Stimulated activated naive CD8-positive, alpha-beta T cell treated with anti-CD3 and anti-CD28 coated beads, Interleukin-15, amount 100 ng/mL, for 72 hours (primary cell): ENCODE measurements around the gene HYOU1.
"Not testable (repeated sequence)": the region's sequence is repeated elsewhere in the genome, so short reads cannot be mapped to it uniquely, and the experiment has no call there.

Source experiments
- ATAC-seq: fragments of 150-1000 bp; cut with Tn5 transposase; 2 replicates; pipeline ENCODE4 v1.10.0; 2021; ENCODE audit warnings: mild to moderate bottlenecking, moderate library complexity
- DNase-seq, 2 donors: peaks; one replicate each; pipeline ENCODE4 v3.0.0; 2021 to 2022
- H3K27ac Mint-ChIP-seq, 2 donors: one replicate each; pipeline ENCODE4 v1.8.0; 2022; ENCODE audit warnings: mild to moderate bottlenecking in 2 of 2, mixed read lengths in 2 of 2, moderate library complexity in 2 of 2
- H3K27me3 Mint-ChIP-seq: one replicate; pipeline ENCODE4 v1.8.0; 2022; ENCODE audit warnings: mixed read lengths
- H3K4me1 Mint-ChIP-seq: one replicate; pipeline ENCODE4 v1.8.0; 2022; ENCODE audit warnings: mild to moderate bottlenecking, mixed read lengths
- H3K4me3 Mint-ChIP-seq, 2 donors: one replicate each; pipeline ENCODE4 v1.8.0; 2022; ENCODE audit warnings: mild to moderate bottlenecking in 2 of 2, mixed read lengths in 2 of 2, moderate library complexity in 1 of 2
- H3K9me3 Mint-ChIP-seq, 2 donors: one replicate each; pipeline ENCODE4 v1.8.0; 2022; ENCODE audit warnings: mixed read lengths in 2 of 2

Gene HYOU1

DNA sequence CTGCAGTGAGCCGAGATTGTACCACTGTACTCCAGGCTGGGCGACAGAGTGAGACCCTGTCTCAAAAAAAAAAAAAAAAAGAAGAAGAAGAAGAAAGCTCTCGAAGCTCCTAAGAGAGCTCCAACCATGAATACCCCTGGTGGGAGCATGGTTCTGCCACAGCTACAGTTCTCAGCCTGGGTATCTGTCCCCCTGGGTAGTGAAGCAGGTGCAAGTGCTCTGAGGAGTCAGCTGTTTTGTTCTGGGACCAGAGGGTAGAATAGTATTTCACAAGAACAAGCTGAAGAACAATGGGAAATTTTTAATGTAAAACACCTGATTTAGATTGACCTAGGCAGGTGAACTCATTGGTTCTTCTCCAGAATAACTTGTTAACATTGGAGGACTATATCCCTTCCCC is 4.3 kb upstream of the HYOU1 start:
- Mint-ChIP-seq H3K4me3 (no peak overlapping the region), H3K27me3 (no peaks in the 10 kb centered on the region)

DNA sequence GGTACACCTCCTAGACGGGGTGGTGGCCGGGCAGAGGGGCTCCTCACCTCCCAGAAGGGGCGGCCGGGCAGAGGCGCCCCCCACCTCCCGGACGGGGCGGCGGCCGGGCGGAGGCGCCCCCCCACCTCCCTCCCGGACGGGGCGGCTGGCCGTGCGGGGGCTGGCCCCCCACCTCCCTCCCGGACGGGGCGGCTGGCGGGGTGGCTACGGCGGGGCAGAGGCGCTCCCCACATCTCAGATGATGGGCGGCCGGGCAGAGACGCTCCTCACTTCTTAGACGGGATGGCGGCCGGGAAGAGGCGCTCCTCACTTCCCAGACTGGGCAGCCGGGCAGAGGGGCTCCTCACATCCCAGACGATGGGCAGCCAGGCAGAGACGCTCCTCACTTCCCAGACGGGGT is 2.1 kb upstream of the HYOU1 start:
- not testable (repeated sequence) for ATAC-seq, H3K4me3 Mint-ChIP-seq, H3K27ac Mint-ChIP-seq, H3K27me3 Mint-ChIP-seq, H3K9me3 Mint-ChIP-seq, DNase-seq
- peaks cover 36% of the 10 kb centered on the region for H3K4me1 Mint-ChIP-seq

More for the DNA sequence above, 4.3 kb upstream of the HYOU1 start:
- no peaks in the 10 kb centered on the region for H3K9me3 Mint-ChIP-seq
- ATAC-seq (no peak), DNase-seq (no peak)
- H3K27ac Mint-ChIP-seq, result no peak overlapping the region
- H3K4me1 Mint-ChIP-seq, result peaks cover 30% of the 10 kb centered on the region

GRCh38 chr11:119056421-119056999 is 495 bp downstream of the HYOU1 start:
- ATAC-seq, result peak; percentile 27
- Mint-ChIP-seq H3K9me3 (no peaks in the 10 kb centered on the region), H3K27me3 (no peaks in the 10 kb centered on the region), H3K4me3 (peak overlapping the region; percentile 91 to 96), H3K4me1 (peaks cover 61% of the 10 kb centered on the region), H3K27ac (peak overlapping the region; percentile 99)
- DNase-seq, result peak; percentile 41 to 58

GRCh38 chr11:119055901-119056300 is 1.1 kb downstream of the HYOU1 start:
- ATAC-seq (no peak), DNase-seq (peak; percentile 18 to 33)
- Mint-ChIP-seq H3K4me3 (peak overlapping the region; percentile 91 to 96), H3K9me3 (no peaks in the 10 kb centered on the region), H3K27me3 (no peaks in the 10 kb centered on the region), H3K27ac (peak overlapping the region; percentile 94 to 99), H3K4me1 (peaks cover 65% of the 10 kb centered on the region)

- ATAC-seq, result no peak
- Mint-ChIP-seq H3K9me3 (no peaks in the 10 kb centered on the region), H3K4me3 (peak overlapping the region in 1 of 2 donors; percentile 14), H3K27me3 (no peaks in the 10 kb centered on the region), H3K4me1 (peaks cover 65% of the 10 kb centered on the region), H3K27ac (no peak overlapping the region)
- DNase-seq, result no peak
Measured at GRCh38 chr11:119054418-119054817, 2.6 kb downstream of the HYOU1 start.

GRCh38 chr11:119052163-119052814 is 4.7 kb downstream of the HYOU1 start:
- ATAC-seq (no peak), DNase-seq (no peak)
- H3K4me3 Mint-ChIP-seq, result no peak overlapping the region
- no peaks in the 10 kb centered on the region for H3K9me3 Mint-ChIP-seq
- peaks cover 52% of the 10 kb centered on the region for H3K4me1 Mint-ChIP-seq
- H3K27me3 Mint-ChIP-seq, result no peaks in the 10 kb centered on the region
- H3K27ac Mint-ChIP-seq, result peak overlapping the region; percentile 54 to 57

DNA sequence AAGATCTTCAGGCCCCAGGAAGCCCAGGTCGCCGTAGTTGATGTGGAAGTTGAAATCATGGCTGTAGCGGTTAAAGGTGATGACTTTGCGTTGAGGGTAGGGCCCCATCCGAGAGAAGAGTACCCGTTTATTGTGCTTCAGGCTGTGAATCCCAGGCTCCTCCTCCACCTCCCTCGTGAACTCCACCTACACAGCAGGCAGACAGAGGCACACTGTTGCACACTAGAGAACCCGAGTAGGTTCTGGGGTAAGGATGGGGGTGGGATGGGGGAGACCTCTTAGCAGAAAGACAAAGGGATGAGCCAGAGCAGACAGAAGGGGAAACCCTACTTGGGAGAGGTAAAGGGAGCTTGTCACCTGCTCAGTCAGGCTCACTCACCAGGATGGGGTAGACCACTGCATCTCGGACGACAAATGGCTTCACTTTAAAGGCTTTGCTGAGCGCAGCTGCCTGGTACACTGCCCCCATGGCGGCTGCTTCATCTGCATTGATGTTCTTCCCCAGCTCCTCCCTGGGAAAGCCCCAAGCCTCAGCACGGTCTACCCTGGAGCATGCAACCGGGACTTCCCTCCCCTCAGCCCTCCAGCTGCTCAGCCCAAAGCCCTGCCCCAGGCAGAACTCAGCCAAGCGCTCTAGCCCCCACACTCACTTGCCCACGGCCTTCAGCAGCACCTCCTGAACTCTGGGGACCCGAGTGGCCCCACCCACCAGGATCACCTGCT is 5.4 kb downstream of the HYOU1 start:
- Mint-ChIP-seq H3K27me3 (no peaks in the 10 kb centered on the region), H3K4me1 (peaks cover 52% of the 10 kb centered on the region), H3K4me3 (peak overlapping the region in 1 of 2 donors; percentile 3), H3K27ac (peak overlapping the region; percentile 54 to 57), H3K9me3 (no peaks in the 10 kb centered on the region)
- DNase-seq (no peak), ATAC-seq (peak; percentile 44)

DNA sequence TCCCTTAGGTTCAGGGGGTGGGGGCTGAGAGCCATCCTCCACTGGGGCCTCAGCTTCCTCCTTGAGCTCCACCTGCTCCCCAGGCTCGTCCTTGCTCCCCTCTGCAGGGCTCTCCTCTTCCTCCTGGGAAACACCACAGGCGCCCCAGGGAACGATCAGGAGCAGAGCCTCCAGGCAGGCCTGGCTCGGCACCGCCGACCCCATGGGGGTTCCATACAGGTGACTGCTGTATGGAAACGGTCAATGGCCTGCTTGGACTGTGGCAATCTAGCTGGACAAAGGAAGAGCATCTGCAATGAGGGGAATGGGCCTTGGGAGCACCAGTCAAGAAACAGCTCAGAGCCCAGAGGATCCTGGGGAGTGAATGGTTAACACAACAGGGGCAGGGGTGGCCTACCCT is 7.9 kb downstream of the HYOU1 start:
- Mint-ChIP-seq H3K27me3 (no peaks in the 10 kb centered on the region), H3K27ac (peak overlapping the region; percentile 6 to 12), H3K4me1 (peaks cover 29% of the 10 kb centered on the region), H3K4me3 (no peak overlapping the region), H3K9me3 (no peaks in the 10 kb centered on the region)
- DNase-seq, result no peak
- no peak for ATAC-seq

DNA sequence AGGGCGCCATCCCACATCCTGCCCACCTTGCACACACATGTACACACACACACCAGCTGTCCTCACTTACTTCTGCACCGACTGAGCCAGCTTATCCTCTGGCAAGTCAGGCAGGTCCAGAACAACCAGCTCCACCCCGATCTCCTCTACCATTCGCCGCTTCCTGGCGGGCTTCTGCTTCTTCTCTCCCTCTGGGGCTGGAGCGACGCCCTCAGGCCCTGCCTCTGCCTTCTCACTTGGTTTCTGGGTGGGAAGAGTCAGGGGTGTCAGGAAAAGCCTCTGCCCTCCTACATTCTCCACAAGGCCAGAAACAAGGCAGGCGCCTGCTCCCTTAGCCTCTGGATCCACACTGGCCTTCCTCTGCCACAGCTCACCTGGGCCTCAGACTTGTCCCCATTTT is 8.4 kb downstream of the HYOU1 start:
- peaks cover 24% of the 10 kb centered on the region for H3K4me1 Mint-ChIP-seq
- H3K27ac Mint-ChIP-seq, result peak overlapping the region in 1 of 2 donors; percentile 12
- no peaks in the 10 kb centered on the region for H3K9me3 Mint-ChIP-seq
- no peak for DNase-seq
- no peaks in the 10 kb centered on the region for H3K27me3 Mint-ChIP-seq
- ATAC-seq, result no peak
- H3K4me3 Mint-ChIP-seq, result no peak overlapping the region

- H3K4me1 Mint-ChIP-seq, result peaks cover 13% of the 10 kb centered on the region
- DNase-seq, result no peak
- H3K4me3 Mint-ChIP-seq, result no peak overlapping the region
- no peak for ATAC-seq
- H3K9me3 Mint-ChIP-seq, result no peaks in the 10 kb centered on the region
- H3K27ac Mint-ChIP-seq, result no peak overlapping the region
- no peaks in the 10 kb centered on the region for H3K27me3 Mint-ChIP-seq
Measured at GRCh38 chr11:119047205-119047604, 9.8 kb downstream of the HYOU1 start.

- ATAC-seq (no peak), DNase-seq (no peak)
- H3K4me1 Mint-ChIP-seq, result peaks cover 13% of the 10 kb centered on the region
- H3K27ac Mint-ChIP-seq, result peak overlapping the region in 1 of 2 donors; percentile 54
- no peak overlapping the region for H3K4me3 Mint-ChIP-seq
- H3K27me3 Mint-ChIP-seq, result no peaks in the 10 kb centered on the region
- no peaks in the 10 kb centered on the region for H3K9me3 Mint-ChIP-seq
Measured at GRCh38 chr11:119046489-119046888, 10.5 kb downstream of the HYOU1 start.

GRCh38 chr11:119044708-119045107 is 12.3 kb downstream of the HYOU1 start:
- Mint-ChIP-seq H3K9me3 (no peaks in the 10 kb centered on the region), H3K27ac (no peak overlapping the region), H3K4me1 (peaks cover 9% of the 10 kb centered on the region), H3K4me3 (no peak overlapping the region), H3K27me3 (no peaks in the 10 kb centered on the region)
- ATAC-seq (no peak), DNase-seq (no peak)

DNA sequence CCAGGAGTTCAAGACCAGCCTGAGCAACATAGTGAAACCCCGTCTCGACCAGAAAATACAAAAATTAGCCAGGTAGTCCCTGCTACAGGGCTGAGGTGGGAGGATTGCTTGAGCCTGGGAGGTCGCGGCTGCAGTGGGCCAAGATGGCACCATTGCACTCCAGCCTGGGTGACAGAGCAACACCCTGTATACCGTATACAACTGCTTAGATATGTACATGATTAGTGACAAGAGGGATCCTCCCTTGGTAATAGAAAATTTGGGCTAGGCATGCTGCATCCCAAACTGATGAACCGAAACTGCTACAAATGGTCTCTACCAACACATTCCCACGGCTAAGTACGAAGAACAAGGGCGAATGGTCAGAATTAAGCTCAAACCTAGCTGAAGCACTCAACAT is 14.1 kb downstream of the HYOU1 start:
- Mint-ChIP-seq H3K4me1 (peaks cover 9% of the 10 kb centered on the region), H3K27me3 (no peaks in the 10 kb centered on the region), H3K27ac (no peak overlapping the region), H3K9me3 (no peaks in the 10 kb centered on the region), H3K4me3 (no peak overlapping the region)
- ATAC-seq (no peak), DNase-seq (no peak)

- no peaks in the 10 kb centered on the region for H3K27me3 Mint-ChIP-seq
- ATAC-seq (peak; percentile 69), DNase-seq (no peak)
- peaks cover 9% of the 10 kb centered on the region for H3K4me1 Mint-ChIP-seq
- no peak overlapping the region for H3K27ac Mint-ChIP-seq
- H3K4me3 Mint-ChIP-seq, result no peak overlapping the region
- H3K9me3 Mint-ChIP-seq, result no peaks in the 10 kb centered on the region
Measured at GRCh38 chr11:119041821-119042514, 15.0 kb downstream of the HYOU1 start.

DNA sequence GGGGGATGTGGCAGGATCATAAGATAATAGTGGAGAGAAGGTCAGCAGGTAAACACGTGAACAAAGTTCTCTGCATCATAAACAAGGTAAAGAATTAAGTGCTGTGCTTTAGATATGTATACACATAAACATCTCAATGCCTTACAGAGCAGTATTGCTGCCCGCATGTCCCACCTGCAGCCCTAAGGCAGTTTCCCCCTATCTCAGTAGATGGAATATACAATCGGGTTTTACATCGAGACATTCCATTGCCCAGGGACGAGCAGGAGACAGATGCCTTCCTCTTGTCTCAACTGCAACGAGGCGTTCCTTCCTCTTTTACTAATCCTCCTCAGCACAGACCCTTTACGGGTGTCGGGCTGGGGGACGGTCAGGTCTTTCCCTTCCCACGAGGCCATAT is 17.5 kb downstream of the HYOU1 start:
- not testable (repeated sequence) for DNase-seq, H3K4me1 Mint-ChIP-seq, H3K27ac Mint-ChIP-seq, H3K27me3 Mint-ChIP-seq, H3K4me3 Mint-ChIP-seq, ATAC-seq, H3K9me3 Mint-ChIP-seq

- no peak for ATAC-seq
Measured at GRCh38 chr11:119038884-119039283, 18.1 kb downstream of the HYOU1 start.

More at GRCh38 chr11:119038884-119039283, 18.1 kb downstream of the HYOU1 start:
- H3K4me1 Mint-ChIP-seq, result peaks cover 9% of the 10 kb centered on the region
- no peak overlapping the region for H3K27ac Mint-ChIP-seq
- H3K9me3 Mint-ChIP-seq, result no peaks in the 10 kb centered on the region
- H3K4me3 Mint-ChIP-seq, result no peak overlapping the region
- no peaks in the 10 kb centered on the region for H3K27me3 Mint-ChIP-seq
- no peak for DNase-seq
